Activated naive CD8-positive, alpha-beta T cell treated with anti-CD3 and anti-CD28 coated beads, Interleukin-2, amount 50 U/mL, for 24 hours (primary cell): ENCODE data around the gene GEMIN4.
"Not testable (repeated sequence)": the region's sequence is repeated elsewhere in the genome, so short reads cannot be mapped to it uniquely, and the experiment has no call there.

Experiments
- ATAC-seq: fragments of 150-1000 bp; cut with Tn5 transposase; one replicate; pipeline ENCODE4 v1.10.0; 2021
- DNase-seq: peaks from one replicate; pipeline ENCODE4 v3.0.0; 2021
- H3K27ac Mint-ChIP-seq: one replicate; pipeline ENCODE4 v1.8.0; 2021; ENCODE audit warnings: mild to moderate bottlenecking, mixed read lengths
- H3K27me3 Mint-ChIP-seq: one replicate; pipeline ENCODE4 v1.8.0; 2021; ENCODE audit warnings: mixed read lengths
- H3K36me3 Mint-ChIP-seq: one replicate; pipeline ENCODE4 v1.8.0; 2021; ENCODE audit warnings: low read depth, mixed read lengths
- H3K4me1 Mint-ChIP-seq: one replicate; pipeline ENCODE4 v1.8.0; 2021; ENCODE audit warnings: mixed read lengths
- H3K4me3 Mint-ChIP-seq: one replicate; pipeline ENCODE4 v1.8.0; 2021; ENCODE audit warnings: mild to moderate bottlenecking, moderate library complexity, mixed read lengths
- H3K9me3 Mint-ChIP-seq: one replicate; pipeline ENCODE4 v1.8.0; 2021; ENCODE audit warnings: mixed read lengths

GEMIN4 gene

GRCh38 chr17:708132-708531 lies 43.9 kb downstream of the GEMIN4 start:
- Mint-ChIP-seq H3K27ac (no peak overlapping the region), H3K4me1 (peaks cover 11% of the 10 kb centered on the region), H3K4me3 (no peak overlapping the region), H3K27me3 (no peaks in the 10 kb centered on the region), H3K9me3 (no peaks in the 10 kb centered on the region), H3K36me3 (peaks cover 26% of the 10 kb centered on the region)
- DNase-seq (no peak), ATAC-seq (no peak)

- H3K36me3 Mint-ChIP-seq: peaks cover 26% of the 10 kb centered on the region
- H3K4me1 Mint-ChIP-seq: no peaks in the 10 kb centered on the region
- no peaks in the 10 kb centered on the region for H3K27me3 Mint-ChIP-seq
- H3K27ac Mint-ChIP-seq: no peak overlapping the region
- no peak overlapping the region for H3K4me3 Mint-ChIP-seq
- H3K9me3 Mint-ChIP-seq: no peaks in the 10 kb centered on the region
- ATAC-seq (no peak), DNase-seq (no peak)
Observed at GRCh38 chr17:705863-706262, 46.2 kb downstream of the GEMIN4 start.

- Mint-ChIP-seq H3K27ac (no peak overlapping the region), H3K9me3 (no peaks in the 10 kb centered on the region), H3K36me3 (peaks cover 24% of the 10 kb centered on the region), H3K4me1 (no peaks in the 10 kb centered on the region), H3K27me3 (no peaks in the 10 kb centered on the region), H3K4me3 (no peak overlapping the region)
- DNase-seq: no peak
- ATAC-seq: no peak
Observed at GRCh38 chr17:705011-705410, 47.1 kb downstream of the GEMIN4 start.

GRCh38 chr17:704111-704864 lies 47.8 kb downstream of the GEMIN4 start:
- Mint-ChIP-seq H3K27me3 (no peaks in the 10 kb centered on the region), H3K4me1 (no peaks in the 10 kb centered on the region), H3K4me3 (no peak overlapping the region), H3K27ac (no peak overlapping the region), H3K36me3 (peaks cover 23% of the 10 kb centered on the region), H3K9me3 (no peaks in the 10 kb centered on the region)
- ATAC-seq (no peak), DNase-seq (no peak)

- Mint-ChIP-seq H3K27ac (no peak overlapping the region), H3K4me3 (no peak overlapping the region), H3K36me3 (peaks cover 18% of the 10 kb centered on the region), H3K27me3 (no peaks in the 10 kb centered on the region), H3K9me3 (no peaks in the 10 kb centered on the region), H3K4me1 (no peaks in the 10 kb centered on the region)
- no peak for DNase-seq
- no peak for ATAC-seq
Observed at GRCh38 chr17:703081-703875, 48.8 kb downstream of the GEMIN4 start.

- peaks cover 15% of the 10 kb centered on the region for H3K36me3 Mint-ChIP-seq
- no peak overlapping the region for H3K27ac Mint-ChIP-seq
- DNase-seq (no peak), ATAC-seq (no peak)
- H3K27me3 Mint-ChIP-seq: no peaks in the 10 kb centered on the region
- H3K4me1 Mint-ChIP-seq: no peaks in the 10 kb centered on the region
- H3K9me3 Mint-ChIP-seq: no peaks in the 10 kb centered on the region
- H3K4me3 Mint-ChIP-seq: no peak overlapping the region
Observed at GRCh38 chr17:700504-701094, 51.5 kb downstream of the GEMIN4 start.

- no peaks in the 10 kb centered on the region for H3K4me1 Mint-ChIP-seq
- no peak for DNase-seq
- H3K9me3 Mint-ChIP-seq: no peaks in the 10 kb centered on the region
- no peaks in the 10 kb centered on the region for H3K27me3 Mint-ChIP-seq
- H3K36me3 Mint-ChIP-seq: peaks cover 22% of the 10 kb centered on the region
- no peak overlapping the region for H3K4me3 Mint-ChIP-seq
- ATAC-seq: no peak
- no peak overlapping the region for H3K27ac Mint-ChIP-seq
Observed at GRCh38 chr17:699345-699744, 52.7 kb downstream of the GEMIN4 start.

GRCh38 chr17:698096-698495 lies 54.0 kb downstream of the GEMIN4 start:
- H3K9me3 Mint-ChIP-seq, DNase-seq, H3K27ac Mint-ChIP-seq, H3K4me3 Mint-ChIP-seq, H3K4me1 Mint-ChIP-seq, ATAC-seq, H3K27me3 Mint-ChIP-seq: not testable (repeated sequence)
- H3K36me3 Mint-ChIP-seq: peaks cover 22% of the 10 kb centered on the region

GRCh38 chr17:697682-698081 lies 54.4 kb downstream of the GEMIN4 start:
- Mint-ChIP-seq H3K9me3 (no peaks in the 10 kb centered on the region), H3K4me3 (no peak overlapping the region), H3K4me1 (no peaks in the 10 kb centered on the region), H3K36me3 (peaks cover 22% of the 10 kb centered on the region), H3K27me3 (no peaks in the 10 kb centered on the region), H3K27ac (no peak overlapping the region)
- no peak for ATAC-seq
- no peak for DNase-seq

- Mint-ChIP-seq H3K4me1 (no peaks in the 10 kb centered on the region), H3K9me3 (no peaks in the 10 kb centered on the region), H3K36me3 (peaks cover 24% of the 10 kb centered on the region), H3K27me3 (no peaks in the 10 kb centered on the region), H3K4me3 (no peak overlapping the region), H3K27ac (no peak overlapping the region)
- ATAC-seq (no peak), DNase-seq (no peak)
Observed at GRCh38 chr17:696369-696768, 55.7 kb downstream of the GEMIN4 start.
